ENCODE data around the gene CD55.

Gene CD55

GRCh38 chr1:207345644-207346477 is 24.4 kb downstream of the CD55 start:
- TF ChIP-seq POLR2A (IDR thresholded peaks at IDR 0.05; ENCODE audit: low read length) (no peak), GATA1 (IDR thresholded peaks at IDR 0.05; ENCODE audit: low read depth, low read length) (no peak)

GRCh38 chr1:207346513-207346912 is 25.0 kb downstream of the CD55 start:
- no peak for TF ChIP-seq GATA1 (IDR thresholded peaks at IDR 0.05; ENCODE audit: low read depth, low read length)
- no peak for TF ChIP-seq POLR2A (IDR thresholded peaks at IDR 0.05; ENCODE audit: low read length)
- no peak for DNase-seq

More at GRCh38 chr1:207345644-207346477, 24.4 kb downstream of the CD55 start:
- no peak for DNase-seq

- DNase-seq: no peak
- no peak for TF ChIP-seq GATA1 (IDR thresholded peaks at IDR 0.05; ENCODE audit: low read depth, low read length)
- TF ChIP-seq POLR2A (IDR thresholded peaks at IDR 0.05; ENCODE audit: low read length): no peak
Measured at GRCh38 chr1:207349979-207350378, 28.5 kb downstream of the CD55 start.

- no peak for TF ChIP-seq GATA1 (IDR thresholded peaks at IDR 0.05; ENCODE audit: low read depth, low read length)
- TF ChIP-seq POLR2A (IDR thresholded peaks at IDR 0.05; ENCODE audit: low read length): no peak
- no peak for DNase-seq
Measured at GRCh38 chr1:207352554-207352953, 31.1 kb downstream of the CD55 start.

- DNase-seq: no peak
- no peak for TF ChIP-seq POLR2A (IDR thresholded peaks at IDR 0.05; ENCODE audit: low read length)
- TF ChIP-seq GATA1 (IDR thresholded peaks at IDR 0.05; ENCODE audit: low read depth, low read length): no peak
Measured at GRCh38 chr1:207355060-207355459, 33.6 kb downstream of the CD55 start.

- no peak for DNase-seq
- TF ChIP-seq GATA1 (IDR thresholded peaks at IDR 0.05; ENCODE audit: low read depth, low read length) (no peak), POLR2A (IDR thresholded peaks at IDR 0.05; ENCODE audit: low read length) (no peak)
Measured at GRCh38 chr1:207355513-207356295, 34.2 kb downstream of the CD55 start.

GRCh38 chr1:207361029-207361428 is 39.6 kb downstream of the CD55 start:
- TF ChIP-seq POLR2A (IDR thresholded peaks at IDR 0.05; ENCODE audit: low read length) (no peak), GATA1 (IDR thresholded peaks at IDR 0.05; ENCODE audit: low read depth, low read length) (no peak)
- no peak for DNase-seq

- TF ChIP-seq GATA1 (IDR thresholded peaks at IDR 0.05; ENCODE audit: low read depth, low read length) (no peak), POLR2A (IDR thresholded peaks at IDR 0.05; ENCODE audit: low read length) (no peak)
- DNase-seq: no peak
Measured at GRCh38 chr1:207361889-207362288, 40.4 kb downstream of the CD55 start.

- peak; percentile 52 for TF ChIP-seq POLR2A (IDR thresholded peaks at IDR 0.05; ENCODE audit: low read length)
- no peak for TF ChIP-seq GATA1 (IDR thresholded peaks at IDR 0.05; ENCODE audit: low read depth, low read length)
- DNase-seq: peak; percentile 62 to 72
Measured at GRCh38 chr1:207362962-207363860, 41.7 kb downstream of the CD55 start.

- TF ChIP-seq POLR2A (IDR thresholded peaks at IDR 0.05; ENCODE audit: low read length): no peak
- TF ChIP-seq GATA1 (IDR thresholded peaks at IDR 0.05; ENCODE audit: low read depth, low read length): no peak
Measured at GRCh38 chr1:207363871-207364270, 42.4 kb downstream of the CD55 start.

GRCh38 chr1:207364614-207365013 is 43.1 kb downstream of the CD55 start:
- no peak for TF ChIP-seq GATA1 (IDR thresholded peaks at IDR 0.05; ENCODE audit: low read depth, low read length)
- TF ChIP-seq POLR2A (IDR thresholded peaks at IDR 0.05; ENCODE audit: low read length): no peak
- no peak for DNase-seq

More at GRCh38 chr1:207363871-207364270, 42.4 kb downstream of the CD55 start:
- no peak for DNase-seq

GRCh38 chr1:207365063-207365462 is 43.6 kb downstream of the CD55 start:
- DNase-seq: no peak
- TF ChIP-seq POLR2A (IDR thresholded peaks at IDR 0.05; ENCODE audit: low read length): no peak
- no peak for TF ChIP-seq GATA1 (IDR thresholded peaks at IDR 0.05; ENCODE audit: low read depth, low read length)

- TF ChIP-seq POLR2A (IDR thresholded peaks at IDR 0.05; ENCODE audit: low read length): no peak
- TF ChIP-seq GATA1 (IDR thresholded peaks at IDR 0.05; ENCODE audit: low read depth, low read length): no peak
- no peak for DNase-seq
Measured at GRCh38 chr1:207366022-207366421, 44.5 kb downstream of the CD55 start.
